Jurkat, Clone E6-1 (cell line): ENCODE results near the gene TMC7.

Experiments used
- DNase-seq: peaks from one replicate; pipeline ENCODE4 v3.0.0-alpha.2; 2011; ENCODE audit warnings: low read depth, low spot score
- H3K4me3 ChIP-seq: 2 replicates; pipeline ENCODE4 v1.5.1; 2011; ENCODE audit warnings: mild to moderate bottlenecking, low read length, control low read depth, moderate library complexity

Gene TMC7

GRCh38 chr16:19011169-19011731 lies 27.5 kb downstream of the TMC7 start:
- no peak overlapping the region for H3K4me3 ChIP-seq
- no peak for DNase-seq

GRCh38 chr16:19014461-19014860 lies 30.7 kb downstream of the TMC7 start:
- DNase-seq: no peak
- H3K4me3 ChIP-seq: no peak overlapping the region

- no peak for DNase-seq
- no peak overlapping the region for H3K4me3 ChIP-seq
Measured at GRCh38 chr16:19017179-19017578, 33.4 kb downstream of the TMC7 start.

- DNase-seq: no peak
Measured at GRCh38 chr16:19020689-19021088, 37.0 kb downstream of the TMC7 start.

GRCh38 chr16:19021747-19022146 lies 38.0 kb downstream of the TMC7 start:
- no peak overlapping the region for H3K4me3 ChIP-seq
- no peak for DNase-seq

More at GRCh38 chr16:19020689-19021088, 37.0 kb downstream of the TMC7 start:
- H3K4me3 ChIP-seq: no peak overlapping the region

- H3K4me3 ChIP-seq: no peak overlapping the region
- no peak for DNase-seq
Measured at GRCh38 chr16:19027416-19027815, 43.7 kb downstream of the TMC7 start.

- no peak for DNase-seq
- H3K4me3 ChIP-seq: no peak overlapping the region
Measured at GRCh38 chr16:19029980-19030379, 46.2 kb downstream of the TMC7 start.

GRCh38 chr16:19031738-19032137 lies 48.0 kb downstream of the TMC7 start:
- H3K4me3 ChIP-seq: no peak overlapping the region
- DNase-seq: no peak

- DNase-seq: no peak
Measured at GRCh38 chr16:19033761-19034160, 50.0 kb downstream of the TMC7 start.

GRCh38 chr16:19040400-19040799 lies 56.7 kb downstream of the TMC7 start:
- DNase-seq: no peak
- no peak overlapping the region for H3K4me3 ChIP-seq

More at GRCh38 chr16:19033761-19034160, 50.0 kb downstream of the TMC7 start:
- no peak overlapping the region for H3K4me3 ChIP-seq

- DNase-seq: no peak
- H3K4me3 ChIP-seq: no peak overlapping the region
Measured at GRCh38 chr16:19044769-19045168, 61.0 kb downstream of the TMC7 start.

- no peak overlapping the region for H3K4me3 ChIP-seq
Measured at GRCh38 chr16:19046062-19046461, 62.3 kb downstream of the TMC7 start.

GRCh38 chr16:19062706-19063105 lies 79.0 kb downstream of the TMC7 start:
- no peak overlapping the region for H3K4me3 ChIP-seq

More at GRCh38 chr16:19046062-19046461, 62.3 kb downstream of the TMC7 start:
- no peak for DNase-seq

GRCh38 chr16:19066988-19067348 lies 83.2 kb downstream of the TMC7 start:
- H3K4me3 ChIP-seq: peak overlapping the region; percentile 87
- no peak for DNase-seq

More at GRCh38 chr16:19062706-19063105, 79.0 kb downstream of the TMC7 start:
- DNase-seq: no peak

- DNase-seq: peak; percentile 100
- H3K4me3 ChIP-seq: peak within 1 kb of the TSS; percentile 87
Measured at GRCh38 chr16:19067349-19068236, 83.9 kb downstream of the TMC7 start, which contains the start of gene COQ7. COQ7 (plus strand) TSS chr16:19067614; CDS start chr16:19067665, 51 bp downstream.

GRCh38 chr16:19068237-19068815 lies 84.6 kb downstream of the TMC7 start:
- H3K4me3 ChIP-seq: peak overlapping the region; percentile 87

GRCh38 chr16:19071811-19072777 lies 88.4 kb downstream of the TMC7 start:
- DNase-seq: peak; percentile 57
- no peak overlapping the region for H3K4me3 ChIP-seq

More at GRCh38 chr16:19068237-19068815, 84.6 kb downstream of the TMC7 start:
- DNase-seq: no peak

- DNase-seq: no peak
- H3K4me3 ChIP-seq: no peak overlapping the region
Measured at GRCh38 chr16:19073344-19073743, 89.6 kb downstream of the TMC7 start.

GRCh38 chr16:19073863-19074262 lies 90.1 kb downstream of the TMC7 start:
- H3K4me3 ChIP-seq: no peak overlapping the region
- no peak for DNase-seq
